ENCODE data around the gene MUC2.

MUC2 gene

GRCh38 chr11:1121813-1122663 lies 47.4 kb downstream of the MUC2 start:
- H3K27me3 Mint-ChIP-seq, result peaks cover 2% of the 10 kb centered on the region
- peaks cover 7% of the 10 kb centered on the region for H3K9me3 Mint-ChIP-seq
- H3K4me1 Mint-ChIP-seq, result no peaks in the 10 kb centered on the region
- H3K4me3 Mint-ChIP-seq, result no peak overlapping the region
- H3K27ac Mint-ChIP-seq, result no peak overlapping the region
- no peaks in the 10 kb centered on the region for H3K36me3 Mint-ChIP-seq

DNA sequence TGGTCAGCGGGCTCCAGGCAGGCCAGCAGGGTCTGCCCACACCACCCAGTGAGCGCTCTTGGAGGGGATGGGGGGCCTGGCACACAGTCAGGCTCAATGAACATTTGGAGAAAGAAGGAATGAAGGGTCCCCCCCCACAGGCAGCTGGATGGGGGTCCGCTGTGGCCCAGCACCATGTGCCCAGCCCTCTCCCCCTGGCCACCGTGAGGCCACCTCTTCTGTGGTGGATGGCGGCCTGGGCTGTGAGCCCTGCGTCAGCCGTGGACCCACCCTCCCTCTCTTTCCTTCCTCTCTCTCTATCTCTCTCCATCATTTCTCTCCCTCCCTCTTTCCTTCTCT lies 48.0 kb downstream of the MUC2 start:
- Mint-ChIP-seq H3K27me3 (peaks cover 2% of the 10 kb centered on the region), H3K36me3 (no peaks in the 10 kb centered on the region), H3K4me1 (no peaks in the 10 kb centered on the region), H3K9me3 (peaks cover 7% of the 10 kb centered on the region), H3K27ac (no peak overlapping the region), H3K4me3 (no peak overlapping the region)

DNA sequence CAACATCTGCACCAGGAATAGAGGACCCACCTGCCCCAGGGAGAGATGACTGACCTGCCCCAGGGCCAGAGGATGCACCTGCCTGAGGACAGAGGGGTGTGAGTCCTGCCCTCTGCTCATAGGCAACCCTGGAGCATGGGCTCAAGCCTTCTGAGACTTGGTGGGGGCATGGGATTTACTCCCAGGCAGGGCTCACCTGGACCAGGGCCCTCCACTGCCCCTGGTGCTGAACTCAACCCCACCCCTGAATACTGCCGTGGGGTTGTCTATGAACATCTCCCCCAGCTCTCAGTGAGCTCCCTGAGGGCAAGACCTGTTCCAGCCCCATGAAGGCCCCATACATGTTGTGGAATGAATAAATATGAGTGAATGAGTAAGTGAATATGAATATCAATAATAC lies 49.3 kb downstream of the MUC2 start:
- Mint-ChIP-seq H3K27ac (no peak overlapping the region), H3K27me3 (peaks cover 2% of the 10 kb centered on the region), H3K36me3 (no peaks in the 10 kb centered on the region), H3K4me3 (no peak overlapping the region), H3K4me1 (no peaks in the 10 kb centered on the region), H3K9me3 (peaks cover 7% of the 10 kb centered on the region)
